Stimulated activated effector memory CD8-positive, alpha-beta T cell treated with anti-CD3 and anti-CD28 coated beads, Interleukin-12 subunit alpha, Interleukin-12 subunit beta, amount 100 ng/mL, for 72 hours (primary cell): ENCODE data around the gene DOHH.
A peak's percentile ranks its signal among the peaks of the same experiment; 100 is the strongest.

Experiments
- ATAC-seq: fragments of 150-1000 bp; cut with Tn5 transposase; 2 replicates; pipeline ENCODE4 v1.10.0; 2021
- DNase-seq, 2 donors: peaks; one replicate each; pipeline ENCODE4 v3.0.0; 2021 to 2022; ENCODE audit warnings: low spot score in 2 of 2
- H3K27ac Mint-ChIP-seq: one replicate; pipeline ENCODE4 v1.8.0; 2022; ENCODE audit warnings: mild to moderate bottlenecking, mixed read lengths
- H3K36me3 Mint-ChIP-seq: one replicate; pipeline ENCODE4 v1.8.0; 2022; ENCODE audit warnings: mild to moderate bottlenecking, mixed read lengths
- H3K4me1 Mint-ChIP-seq: one replicate; pipeline ENCODE4 v1.8.0; 2022; ENCODE audit warnings: mixed read lengths
- H3K4me3 Mint-ChIP-seq: one replicate; pipeline ENCODE4 v1.8.0; 2022; ENCODE audit warnings: mild to moderate bottlenecking, mixed read lengths
- H3K9me3 Mint-ChIP-seq: one replicate; pipeline ENCODE4 v1.8.0; 2022; ENCODE audit warnings: mixed read lengths

DOHH gene

GRCh38 chr19:3500429-3501101 lies at the start of gene DOHH:
TSS of gene DOHH (minus strand) at chr19:3500674. CDS start at chr19:3496814, 3,860 bp downstream.
- H3K4me3 Mint-ChIP-seq, result peak within 1 kb of the TSS; percentile 94
- H3K4me1 Mint-ChIP-seq, result peaks cover 41% of the 10 kb centered on the region
- peaks cover 3% of the 10 kb centered on the region for H3K9me3 Mint-ChIP-seq
- peak; percentile 93 to 98 for DNase-seq
- peak; percentile 92 for ATAC-seq
- H3K27ac Mint-ChIP-seq, result peak within 1 kb of the TSS; percentile 100
- peaks cover 34% of the 10 kb centered on the region for H3K36me3 Mint-ChIP-seq

GRCh38 chr19:3549816-3550215 lies 49.3 kb upstream of the DOHH start:
- no peak for ATAC-seq
- DNase-seq, result no peak
- H3K27ac Mint-ChIP-seq, result no peak overlapping the region
- peaks cover 26% of the 10 kb centered on the region for H3K36me3 Mint-ChIP-seq
- H3K4me3 Mint-ChIP-seq, result no peak overlapping the region
- H3K9me3 Mint-ChIP-seq, result no peaks in the 10 kb centered on the region
- peaks cover 39% of the 10 kb centered on the region for H3K4me1 Mint-ChIP-seq

GRCh38 chr19:3548606-3549005 lies 48.1 kb upstream of the DOHH start:
- ATAC-seq (no peak), DNase-seq (no peak)
- peaks cover 28% of the 10 kb centered on the region for H3K36me3 Mint-ChIP-seq
- no peak overlapping the region for H3K4me3 Mint-ChIP-seq
- H3K9me3 Mint-ChIP-seq, result no peaks in the 10 kb centered on the region
- no peak overlapping the region for H3K27ac Mint-ChIP-seq
- H3K4me1 Mint-ChIP-seq, result peaks cover 33% of the 10 kb centered on the region

- peaks cover 28% of the 10 kb centered on the region for H3K4me1 Mint-ChIP-seq
- no peak overlapping the region for H3K4me3 Mint-ChIP-seq
- peaks cover 28% of the 10 kb centered on the region for H3K36me3 Mint-ChIP-seq
- DNase-seq (no peak), ATAC-seq (no peak)
- no peak overlapping the region for H3K27ac Mint-ChIP-seq
- no peaks in the 10 kb centered on the region for H3K9me3 Mint-ChIP-seq
Measured at GRCh38 chr19:3547767-3548282, 47.4 kb upstream of the DOHH start.

GRCh38 chr19:3547301-3547731 lies 46.8 kb upstream of the DOHH start:
- DNase-seq, result peak in 1 of 2 donors; percentile 40
- Mint-ChIP-seq H3K36me3 (peaks cover 28% of the 10 kb centered on the region), H3K4me3 (no peak overlapping the region), H3K9me3 (no peaks in the 10 kb centered on the region), H3K27ac (no peak overlapping the region), H3K4me1 (peaks cover 25% of the 10 kb centered on the region)
- ATAC-seq, result peak; percentile 27

GRCh38 chr19:3546119-3546518 lies 45.6 kb upstream of the DOHH start:
- H3K36me3 Mint-ChIP-seq, result peaks cover 27% of the 10 kb centered on the region
- no peak for DNase-seq
- no peaks in the 10 kb centered on the region for H3K9me3 Mint-ChIP-seq
- peak overlapping the region; percentile 89 for H3K27ac Mint-ChIP-seq
- H3K4me1 Mint-ChIP-seq, result peaks cover 19% of the 10 kb centered on the region
- no peak for ATAC-seq
- no peak overlapping the region for H3K4me3 Mint-ChIP-seq

GRCh38 chr19:3545669-3546034 lies 45.2 kb upstream of the DOHH start:
- no peak for ATAC-seq
- no peak for DNase-seq

GRCh38 chr19:3544742-3545668 lies 44.5 kb upstream of the DOHH start:
- Mint-ChIP-seq H3K36me3 (peaks cover 21% of the 10 kb centered on the region), H3K27ac (peak overlapping the region; percentile 89), H3K4me3 (no peak overlapping the region), H3K9me3 (no peaks in the 10 kb centered on the region), H3K4me1 (peaks cover 14% of the 10 kb centered on the region)
- DNase-seq (peak; percentile 93 to 94), ATAC-seq (peak; percentile 80)

More at GRCh38 chr19:3545669-3546034, 45.2 kb upstream of the DOHH start:
- Mint-ChIP-seq H3K27ac (peak overlapping the region; percentile 89), H3K9me3 (no peaks in the 10 kb centered on the region), H3K36me3 (peaks cover 22% of the 10 kb centered on the region), H3K4me3 (no peak overlapping the region), H3K4me1 (peaks cover 15% of the 10 kb centered on the region)

- Mint-ChIP-seq H3K27ac (no peak overlapping the region), H3K36me3 (peaks cover 30% of the 10 kb centered on the region), H3K4me1 (peaks cover 14% of the 10 kb centered on the region), H3K9me3 (no peaks in the 10 kb centered on the region), H3K4me3 (no peak overlapping the region)
- no peak for ATAC-seq
- DNase-seq, result no peak
Measured at GRCh38 chr19:3544058-3544376, 43.5 kb upstream of the DOHH start.

- Mint-ChIP-seq H3K27ac (no peak overlapping the region), H3K9me3 (no peaks in the 10 kb centered on the region), H3K4me3 (no peak overlapping the region), H3K36me3 (peaks cover 27% of the 10 kb centered on the region), H3K4me1 (peaks cover 14% of the 10 kb centered on the region)
- DNase-seq (no peak), ATAC-seq (no peak)
Measured at GRCh38 chr19:3543150-3544057, 42.9 kb upstream of the DOHH start.

- Mint-ChIP-seq H3K9me3 (no peaks in the 10 kb centered on the region), H3K36me3 (peaks cover 49% of the 10 kb centered on the region), H3K27ac (no peak overlapping the region), H3K4me3 (no peak overlapping the region), H3K4me1 (peaks cover 5% of the 10 kb centered on the region)
- DNase-seq (no peak), ATAC-seq (no peak)
Measured at GRCh38 chr19:3539756-3540118, 39.3 kb upstream of the DOHH start.

GRCh38 chr19:3538965-3539755 lies 38.7 kb upstream of the DOHH start, which contains the start of gene TEKTIP1:
TSS of gene TEKTIP1 (plus strand) at chr19:3539174. CDS start at chr19:3539178, 4 bp downstream.
- Mint-ChIP-seq H3K36me3 (peaks cover 53% of the 10 kb centered on the region), H3K27ac (peak within 1 kb of the TSS; percentile 78), H3K9me3 (no peaks in the 10 kb centered on the region), H3K4me1 (peaks cover 8% of the 10 kb centered on the region), H3K4me3 (no peak within 1 kb of the TSS)
- DNase-seq (no peak), ATAC-seq (no peak)

- DNase-seq, result no peak
- H3K27ac Mint-ChIP-seq, result peak overlapping the region; percentile 78
- peaks cover 8% of the 10 kb centered on the region for H3K4me1 Mint-ChIP-seq
- ATAC-seq, result no peak
- peaks cover 61% of the 10 kb centered on the region for H3K36me3 Mint-ChIP-seq
- H3K9me3 Mint-ChIP-seq, result no peaks in the 10 kb centered on the region
- no peak overlapping the region for H3K4me3 Mint-ChIP-seq
Measured at GRCh38 chr19:3538258-3538929, 37.9 kb upstream of the DOHH start.
